ENCODE results near the gene UBALD1. TPM values are rescaled to one million over a fixed set of nuclear protein-coding genes. Genes with fewer than 3 reads are reported as not detected.

The UBALD1 gene
- total RNA-seq, 1 experiment from 2014 or later, result 42.1 TPM

DNA sequence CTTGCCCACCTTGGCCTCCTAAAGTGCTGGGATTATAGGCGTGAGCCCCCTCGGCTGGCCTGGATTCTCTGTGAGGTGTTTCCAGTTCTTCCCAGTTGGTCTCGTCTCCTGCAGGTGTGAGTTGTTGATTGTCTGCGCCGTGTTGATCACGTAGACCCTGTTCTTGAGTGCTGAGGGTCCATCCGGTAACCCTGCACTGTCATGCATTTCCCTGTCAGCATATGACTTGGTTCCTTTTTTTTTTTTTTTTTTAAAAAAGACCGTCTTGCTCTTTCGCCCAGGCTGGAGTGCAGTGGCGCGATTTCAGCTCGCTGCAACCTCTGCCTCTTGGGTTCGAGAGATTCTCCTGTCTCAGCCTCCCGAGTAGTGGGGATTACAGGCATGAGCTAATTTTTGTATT, 27.2 kb upstream of the UBALD1 start:
- Mint-ChIP-seq H3K4me3 (ENCODE audit: unreplicated experiment) (no peak overlapping the region), H3K4me1 (ENCODE audit: insufficient read depth, unreplicated experiment) (no peaks in the 10 kb centered on the region), H3K9me3 (ENCODE audit: unreplicated experiment) (no peaks in the 10 kb centered on the region), H3K27me3 (ENCODE audit: insufficient read depth, unreplicated experiment) (no peaks in the 10 kb centered on the region), H3K27ac (ENCODE audit: low read depth, unreplicated experiment) (no peak overlapping the region), H3K36me3 (ENCODE audit: insufficient read depth, unreplicated experiment) (peaks cover 15% of the 10 kb centered on the region)
- no peak for DNase-seq (ENCODE audit: unreplicated experiment)
- ChIA-PET POLR2A (no interaction called here), CTCF (interaction anchor here (1.4 kb wide), 1 partner anchor 8 kb away, joined by 8 read pairs; no protein-coding TSS in a partner anchor)
- TF ChIP-seq, protein P1, sequence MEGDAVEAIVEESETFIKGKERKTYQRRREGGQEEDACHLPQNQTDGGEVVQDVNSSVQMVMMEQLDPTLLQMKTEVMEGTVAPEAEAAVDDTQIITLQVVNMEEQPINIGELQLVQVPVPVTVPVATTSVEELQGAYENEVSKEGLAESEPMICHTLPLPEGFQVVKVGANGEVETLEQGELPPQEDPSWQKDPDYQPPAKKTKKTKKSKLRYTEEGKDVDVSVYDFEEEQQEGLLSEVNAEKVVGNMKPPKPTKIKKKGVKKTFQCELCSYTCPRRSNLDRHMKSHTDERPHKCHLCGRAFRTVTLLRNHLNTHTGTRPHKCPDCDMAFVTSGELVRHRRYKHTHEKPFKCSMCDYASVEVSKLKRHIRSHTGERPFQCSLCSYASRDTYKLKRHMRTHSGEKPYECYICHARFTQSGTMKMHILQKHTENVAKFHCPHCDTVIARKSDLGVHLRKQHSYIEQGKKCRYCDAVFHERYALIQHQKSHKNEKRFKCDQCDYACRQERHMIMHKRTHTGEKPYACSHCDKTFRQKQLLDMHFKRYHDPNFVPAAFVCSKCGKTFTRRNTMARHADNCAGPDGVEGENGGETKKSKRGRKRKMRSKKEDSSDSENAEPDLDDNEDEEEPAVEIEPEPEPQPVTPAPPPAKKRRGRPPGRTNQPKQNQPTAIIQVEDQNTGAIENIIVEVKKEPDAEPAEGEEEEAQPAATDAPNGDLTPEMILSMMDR (IDR thresholded peaks at IDR 0.05; ENCODE audit: unreplicated experiment), result no peak
- BruUV-seq (replicated peaks), result no TSS peak
- intact Hi-C loops (cut with micrococcal nuclease), result no loop called here

DNA sequence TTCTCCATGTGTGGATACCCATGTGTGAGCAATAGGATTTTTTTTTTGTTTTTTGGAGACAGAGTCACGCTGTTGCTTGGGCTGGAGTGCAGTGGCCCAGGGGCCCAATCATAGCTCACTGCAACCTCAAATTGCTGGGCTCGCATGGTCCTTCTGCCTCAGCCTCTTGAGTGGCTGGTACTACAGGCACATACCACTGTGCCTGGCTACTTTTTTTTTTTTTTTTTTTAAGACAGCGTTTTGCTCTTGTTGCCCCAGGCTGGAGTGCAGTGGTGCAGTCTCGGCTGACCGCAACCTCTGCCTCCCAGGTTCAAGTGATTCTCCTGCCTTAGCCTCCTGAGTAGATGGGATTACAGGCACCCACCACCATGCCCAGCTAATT, 26.6 kb upstream of the UBALD1 start:
- POLR2A ChIA-PET, result no interaction called here

DNA sequence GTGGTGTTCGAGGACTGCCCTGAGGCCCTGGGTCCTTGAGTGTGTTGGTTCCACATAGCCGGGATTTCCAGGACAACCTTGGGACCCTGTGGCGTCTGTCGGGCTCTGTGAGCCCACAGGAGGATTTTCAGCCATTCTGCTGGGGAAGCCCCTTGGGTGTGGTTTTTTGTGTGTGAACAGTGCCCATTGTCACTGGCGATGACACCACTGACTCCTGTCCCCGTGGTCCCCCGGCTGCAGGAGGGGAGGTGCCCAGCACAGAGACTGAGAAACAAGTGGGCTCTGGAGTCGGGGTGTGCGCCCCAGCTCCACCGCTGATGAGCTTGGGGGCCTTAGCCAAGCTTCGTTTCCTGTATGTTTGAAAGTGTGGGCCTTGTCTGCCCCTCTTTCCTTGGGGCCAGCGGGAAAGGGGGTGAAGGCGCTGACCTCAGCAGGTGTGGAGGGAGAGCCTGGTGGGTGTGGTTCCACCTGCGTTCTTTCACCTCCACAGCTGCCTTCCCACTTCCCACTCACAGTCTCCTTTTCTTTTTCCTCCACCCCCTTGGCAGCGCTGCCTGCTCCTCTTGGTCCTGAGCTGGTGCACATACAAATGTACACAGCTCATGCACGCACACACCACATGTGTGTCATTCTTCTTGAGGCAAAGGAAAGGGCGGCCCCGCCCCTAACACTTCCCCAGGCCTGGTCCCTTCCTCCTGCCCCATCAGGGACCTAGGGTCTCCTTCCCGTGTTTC, 26.1 kb upstream of the UBALD1 start:
- no TSS peak for BruUV-seq (replicated peaks)
- Mint-ChIP-seq H3K27me3 (ENCODE audit: insufficient read depth, unreplicated experiment) (no peaks in the 10 kb centered on the region), H3K4me1 (ENCODE audit: insufficient read depth, unreplicated experiment) (no peaks in the 10 kb centered on the region), H3K9me3 (ENCODE audit: unreplicated experiment) (no peaks in the 10 kb centered on the region), H3K4me3 (ENCODE audit: unreplicated experiment) (no peak overlapping the region), H3K27ac (ENCODE audit: low read depth, unreplicated experiment) (no peak overlapping the region), H3K36me3 (ENCODE audit: insufficient read depth, unreplicated experiment) (peaks cover 26% of the 10 kb centered on the region)
- no peak for DNase-seq (ENCODE audit: unreplicated experiment)
- TF ChIP-seq, protein P1 (IDR thresholded peaks at IDR 0.05; ENCODE audit: unreplicated experiment), result no peak
- CTCF ChIA-PET, result interaction anchor here (0.6 to 1.4 kb wide), 2 partner anchors 9 to 56 kb away, joined by 4 to 8 read pairs; no protein-coding TSS in a partner anchor
- POLR2A ChIA-PET, result no interaction called here
- intact Hi-C loops (cut with micrococcal nuclease), result no loop called here

More for the DNA sequence above, 26.6 kb upstream of the UBALD1 start:
- no peak overlapping the region for H3K4me3 Mint-ChIP-seq (ENCODE audit: unreplicated experiment)
- H3K4me1 Mint-ChIP-seq (ENCODE audit: insufficient read depth, unreplicated experiment), result no peaks in the 10 kb centered on the region
- no peaks in the 10 kb centered on the region for H3K27me3 Mint-ChIP-seq (ENCODE audit: insufficient read depth, unreplicated experiment)
- intact Hi-C loops (cut with micrococcal nuclease), result no loop called here
- H3K9me3 Mint-ChIP-seq (ENCODE audit: unreplicated experiment), result no peaks in the 10 kb centered on the region
- no peak for DNase-seq (ENCODE audit: unreplicated experiment)
- CTCF ChIA-PET, result interaction anchor here (0.6 to 1.4 kb wide), 2 partner anchors 9 to 56 kb away, joined by 4 to 8 read pairs; no protein-coding TSS in a partner anchor
- TF ChIP-seq, protein P1 (IDR thresholded peaks at IDR 0.05; ENCODE audit: unreplicated experiment), result no peak
- peaks cover 20% of the 10 kb centered on the region for H3K36me3 Mint-ChIP-seq (ENCODE audit: insufficient read depth, unreplicated experiment)
- H3K27ac Mint-ChIP-seq (ENCODE audit: low read depth, unreplicated experiment), result no peak overlapping the region
- BruUV-seq (replicated peaks), result no TSS peak

DNA sequence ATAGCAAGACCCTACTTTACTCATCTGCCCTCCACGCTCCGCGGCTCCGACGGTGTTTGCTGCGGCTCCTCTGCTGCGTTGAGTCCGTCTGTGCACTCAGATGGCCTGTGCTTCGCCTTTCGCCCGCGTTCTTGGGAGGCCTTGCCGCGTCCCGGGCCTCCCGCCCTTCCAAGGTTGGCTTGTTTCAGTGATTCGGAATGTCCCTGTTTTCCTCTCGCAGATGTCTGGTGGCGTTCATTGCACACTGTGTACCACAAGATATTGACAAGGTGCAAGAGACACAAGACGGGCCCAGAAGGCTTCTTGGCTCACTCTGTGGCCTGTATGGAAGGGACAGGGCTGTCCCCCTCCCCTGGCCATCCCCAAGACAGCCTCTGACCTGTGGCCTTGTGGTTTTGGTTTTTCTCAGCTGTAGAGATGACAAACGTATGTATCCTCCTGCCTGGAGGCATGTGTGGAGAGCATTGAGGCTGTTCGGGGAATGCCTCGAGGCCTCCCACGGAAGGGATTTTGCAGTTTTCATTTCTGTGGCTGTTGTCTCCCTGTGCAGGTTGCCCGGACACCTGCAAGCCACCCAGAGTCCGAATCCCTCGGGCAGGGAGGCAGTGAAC, 25.3 kb upstream of the UBALD1 start:
- no TSS peak for BruUV-seq (replicated peaks)
- ChIA-PET POLR2A (no interaction called here), CTCF (interaction anchor here (0.5 kb wide), 1 partner anchor 21 kb away, joined by 4 read pairs; no protein-coding TSS in a partner anchor)
- DNase-seq (ENCODE audit: unreplicated experiment), result no peak
- Mint-ChIP-seq H3K36me3 (ENCODE audit: insufficient read depth, unreplicated experiment) (peaks cover 28% of the 10 kb centered on the region), H3K4me3 (ENCODE audit: unreplicated experiment) (no peak overlapping the region), H3K4me1 (ENCODE audit: insufficient read depth, unreplicated experiment) (no peaks in the 10 kb centered on the region), H3K27me3 (ENCODE audit: insufficient read depth, unreplicated experiment) (no peaks in the 10 kb centered on the region), H3K9me3 (ENCODE audit: unreplicated experiment) (no peaks in the 10 kb centered on the region), H3K27ac (ENCODE audit: low read depth, unreplicated experiment) (peak overlapping the region; percentile 50)
- TF ChIP-seq, protein P1 (IDR thresholded peaks at IDR 0.05; ENCODE audit: unreplicated experiment), result no peak
- intact Hi-C loops (cut with micrococcal nuclease), result no loop called here
